ENCODE results near the gene GPA33.

The GPA33 gene

GRCh38 chr1:167003711-167004110, 86.5 kb downstream of the GPA33 start:
- H3K27me3 ChIP-seq (ENCODE audit: control insufficient read depth, insufficient read depth, low read length): no peaks in the 10 kb centered on the region
- H3K27ac ChIP-seq: no peak overlapping the region
- no peak overlapping the region for H3K4me3 ChIP-seq (ENCODE audit: low read depth, low read length)
- no peak overlapping the region for H2AFZ ChIP-seq
- H3K79me2 ChIP-seq: no peaks in the 10 kb centered on the region
- H3K9ac ChIP-seq: no peak overlapping the region
- no peak overlapping the region for H3K4me2 ChIP-seq (ENCODE audit: low read length)
- no peaks in the 10 kb centered on the region for H3K36me3 ChIP-seq (ENCODE audit: control insufficient read depth, insufficient read depth, low read length)
- no peak for TF ChIP-seq CTCF (IDR thresholded peaks at IDR 0.05)
- H3K9me3 ChIP-seq (ENCODE audit: control insufficient read depth, low read length): no peaks in the 10 kb centered on the region
- no peaks in the 10 kb centered on the region for H3K4me1 ChIP-seq

Measured in parathyroid adenoma (tissue), 2 donors.